CD4-positive, alpha-beta T cell (primary cell): ENCODE results near the gene DNTT. TPM values are rescaled to one million over a fixed set of nuclear protein-coding genes. Genes with fewer than 3 reads are reported as not detected.

Experiments used
- ATAC-seq: fragments of 200-7000 bp; cut with Tn5 transposase; one replicate; pipeline ENCODE4 v1.10.0; 2022; ENCODE audit warnings: mild to moderate bottlenecking; ENCODE audit not compliant: poor library complexity
- CTCF ChIA-PET: fragments of 350-600 bp; sonication (Branson Sonifier 250); formaldehyde crosslinking; loops from one replicate; lab custom pipeline; 2021; ENCODE audit warnings: antibody characterized with exemption, inconsistent platforms; lab: Charles Lee
- POLR2A ChIA-PET: fragments of 350-600 bp; sonication (Branson Sonifier 250); formaldehyde crosslinking; loops from one replicate; lab custom pipeline; 2021; ENCODE audit warnings: antibody characterized with exemption, inconsistent platforms; lab: Charles Lee
- DNase-seq, 14 experiments: peaks; one replicate each; pipeline ENCODE4 v3.0.0-alpha.2; 2013 to 2020; ENCODE audit warnings: mixed read lengths in 2 of 14
- H3K27ac ChIP-seq, 2 donors: one replicate each; pipeline versions ENCODE4 v1.5.1 to v1.7.0; 2013; ENCODE audit warnings: low read length in 2 of 2, low read depth in 1 of 2, mild to moderate bottlenecking in 1 of 2
- H3K27me3 ChIP-seq, 2 experiments: 1 replicate in 1 of 2; 2 replicates in 1 of 2; pipeline versions ENCODE4 v1.6.1 to v1.7.0; 2013; ENCODE audit warnings: low read length in 2 of 2, control low read depth in 1 of 2, mild to moderate bottlenecking in 1 of 2, moderate library complexity in 1 of 2; ENCODE audit not compliant: insufficient read depth in 2 of 2, control insufficient read depth in 1 of 2
- H3K36me3 ChIP-seq: one replicate; pipeline ENCODE4 v1.6.1; 2013; ENCODE audit warnings: low read length, control low read depth; ENCODE audit not compliant: insufficient read depth
- H3K4me1 ChIP-seq: one replicate; pipeline ENCODE4 v1.6.1; 2013; ENCODE audit warnings: low read length, control low read depth; ENCODE audit not compliant: insufficient read depth
- H3K4me3 ChIP-seq: one replicate; pipeline ENCODE4 v1.5.1; 2013; ENCODE audit warnings: mild to moderate bottlenecking, low read length, moderate library complexity
- H3K9me3 ChIP-seq, 2 experiments: 1 replicate in 1 of 2; 2 replicates in 1 of 2; pipeline versions ENCODE4 v1.6.1 to v1.7.0; 2013; ENCODE audit warnings: low read length in 2 of 2, mild to moderate bottlenecking in 2 of 2, control low read depth in 1 of 2, moderate library complexity in 1 of 2; ENCODE audit not compliant: control insufficient read depth in 1 of 2, insufficient read depth in 1 of 2
- H3K27ac Mint-ChIP-seq: one replicate; pipeline ENCODE4 v1.8.0; 2020; ENCODE audit warnings: mixed read lengths
- H3K27me3 Mint-ChIP-seq: one replicate; pipeline ENCODE4 v1.8.0; 2021; ENCODE audit warnings: mixed read lengths
- H3K36me3 Mint-ChIP-seq: one replicate; pipeline ENCODE4 v1.8.0; 2021; ENCODE audit warnings: low read depth, mixed read lengths
- H3K4me1 Mint-ChIP-seq: one replicate; pipeline ENCODE4 v1.8.0; 2021; ENCODE audit warnings: low read depth, mixed read lengths
- H3K4me3 Mint-ChIP-seq: one replicate; pipeline ENCODE4 v1.8.0; 2020; ENCODE audit warnings: mild to moderate bottlenecking, mixed read lengths
- H3K9me3 Mint-ChIP-seq: one replicate; pipeline ENCODE4 v1.8.0; 2020; ENCODE audit warnings: mixed read lengths
- intact Hi-C, 2 experiments: fragments of 100-400 bp; cut with DNase I in 1 of 2; cut with micrococcal nuclease in 1 of 2; formaldehyde crosslinking; loops; one replicate each; pipeline versions ENCODE4 v1.15.1 to v1.9.0; 2023 to 2025; cut with DNase I, micrococcal nuclease
- total RNA-seq, 174 experiments: library from RNA in 2 of 174; stranded (reverse) in 2 of 174; gene quantifications; one replicate each; pipeline ENCODE4 v1.2.3 and lab custom pipeline; 2021 to 2026
- TF ChIP-seq, protein P1 (sequence below): fragments of 200-600 bp; IDR thresholded peaks from one replicate; pipeline ENCODE4 v1.8.0; 2022; ENCODE audit warnings: antibody characterized with exemption, mild to moderate bottlenecking

DNTT gene
- total RNA-seq, 2 experiments from 2014 or later, result 0.11 TPM; not detected in 1

DNA sequence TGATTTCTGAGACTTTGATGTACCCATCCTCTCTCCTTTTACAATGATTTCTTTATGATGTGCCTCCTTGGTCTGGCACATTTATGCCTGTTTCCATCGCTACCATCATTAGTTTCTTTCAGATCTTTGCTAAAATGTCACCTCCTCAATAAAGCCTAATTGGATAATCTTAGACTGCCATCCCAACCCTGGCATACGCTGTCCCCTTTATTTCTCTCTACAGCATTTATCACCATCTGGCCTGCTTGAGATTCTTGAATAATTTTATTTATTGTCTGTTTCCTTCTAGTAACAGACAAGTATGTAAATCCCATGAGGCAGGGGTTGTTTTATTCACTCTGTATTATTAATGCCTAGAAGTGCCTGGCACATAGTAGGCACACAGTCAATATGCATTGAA lies 6.7 kb upstream of the DNTT start:
- no peak for DNase-seq
- peaks cover 33% of the 10 kb centered on the region for H3K4me1 ChIP-seq
- peak overlapping the region; percentile 22 for H3K4me3 Mint-ChIP-seq
- no peaks in the 10 kb centered on the region for H3K9me3 Mint-ChIP-seq
- no peak overlapping the region for H3K4me3 ChIP-seq
- no peak for ATAC-seq
- H3K27ac ChIP-seq, result peak overlapping the region in 1 of 2 donors; percentile 47
- peak overlapping the region; percentile 89 for H3K27ac Mint-ChIP-seq
- ChIA-PET POLR2A (interaction anchor here (0.5 to 1.7 kb wide), 2 partner anchors 17 to 211 kb away, joined by 3 read pairs; no protein-coding TSS in a partner anchor), CTCF (no interaction called here)
- H3K36me3 ChIP-seq, result no peaks in the 10 kb centered on the region
- no peaks in the 10 kb centered on the region for H3K27me3 Mint-ChIP-seq
- TF ChIP-seq, protein P1, sequence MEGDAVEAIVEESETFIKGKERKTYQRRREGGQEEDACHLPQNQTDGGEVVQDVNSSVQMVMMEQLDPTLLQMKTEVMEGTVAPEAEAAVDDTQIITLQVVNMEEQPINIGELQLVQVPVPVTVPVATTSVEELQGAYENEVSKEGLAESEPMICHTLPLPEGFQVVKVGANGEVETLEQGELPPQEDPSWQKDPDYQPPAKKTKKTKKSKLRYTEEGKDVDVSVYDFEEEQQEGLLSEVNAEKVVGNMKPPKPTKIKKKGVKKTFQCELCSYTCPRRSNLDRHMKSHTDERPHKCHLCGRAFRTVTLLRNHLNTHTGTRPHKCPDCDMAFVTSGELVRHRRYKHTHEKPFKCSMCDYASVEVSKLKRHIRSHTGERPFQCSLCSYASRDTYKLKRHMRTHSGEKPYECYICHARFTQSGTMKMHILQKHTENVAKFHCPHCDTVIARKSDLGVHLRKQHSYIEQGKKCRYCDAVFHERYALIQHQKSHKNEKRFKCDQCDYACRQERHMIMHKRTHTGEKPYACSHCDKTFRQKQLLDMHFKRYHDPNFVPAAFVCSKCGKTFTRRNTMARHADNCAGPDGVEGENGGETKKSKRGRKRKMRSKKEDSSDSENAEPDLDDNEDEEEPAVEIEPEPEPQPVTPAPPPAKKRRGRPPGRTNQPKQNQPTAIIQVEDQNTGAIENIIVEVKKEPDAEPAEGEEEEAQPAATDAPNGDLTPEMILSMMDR, result no peak
- no peaks in the 10 kb centered on the region for H3K9me3 ChIP-seq
- H3K36me3 Mint-ChIP-seq, result no peaks in the 10 kb centered on the region
- peaks cover 0 to 3% of the 10 kb centered on the region in 2 experiments for H3K27me3 ChIP-seq
- intact Hi-C loops, result loop anchor here in 1 of 2 experiments (5.0 to 10.0 kb wide), 2 partner anchors 253 to 605 kb away; partner anchors contain the start of genes CCNJ and TCTN3
- H3K4me1 Mint-ChIP-seq, result peaks cover 73% of the 10 kb centered on the region

DNA sequence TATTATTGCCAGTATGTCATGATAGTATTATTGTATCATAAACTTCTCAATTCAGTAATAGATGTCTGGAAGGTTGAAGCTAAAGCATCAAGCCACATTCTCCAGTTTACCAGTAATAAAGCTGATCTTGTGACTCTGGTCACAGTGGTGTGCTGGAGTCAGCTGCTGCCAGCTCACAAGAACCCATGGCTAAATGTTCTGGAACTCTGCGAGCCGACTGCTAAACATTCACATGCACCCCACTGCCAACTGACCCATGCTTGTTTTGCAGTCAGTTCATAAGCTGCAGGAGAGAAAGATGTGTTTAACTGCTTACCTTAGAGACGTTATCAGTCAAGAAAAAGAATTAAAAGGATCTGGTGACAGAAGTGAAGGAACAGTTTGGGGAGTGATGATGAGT lies 5.9 kb upstream of the DNTT start:
- DNase-seq, result no peak
- H3K4me1 ChIP-seq, result peaks cover 33% of the 10 kb centered on the region
- Mint-ChIP-seq H3K27me3 (peaks cover 2% of the 10 kb centered on the region), H3K27ac (peak overlapping the region; percentile 89), H3K4me3 (peak overlapping the region; percentile 46), H3K9me3 (no peaks in the 10 kb centered on the region), H3K4me1 (peaks cover 77% of the 10 kb centered on the region), H3K36me3 (no peaks in the 10 kb centered on the region)
- no peaks in the 10 kb centered on the region for H3K36me3 ChIP-seq
- intact Hi-C loops, result loop anchor here in 1 of 2 experiments (5.0 to 10.0 kb wide), 2 partner anchors 254 to 606 kb away; partner anchors contain the start of genes CCNJ and TCTN3
- TF ChIP-seq, protein P1, result no peak
- peak overlapping the region in 1 of 2 donors; percentile 47 for H3K27ac ChIP-seq
- ATAC-seq, result no peak
- ChIA-PET CTCF (no interaction called here), POLR2A (interaction anchor here (0.9 to 1.7 kb wide), 5 partner anchors 16 to 208 kb away, joined by 3 to 7 read pairs (median 3); partner anchors contain the start of gene ZNF518A)
- H3K4me3 ChIP-seq, result no peak overlapping the region
- H3K9me3 ChIP-seq, result no peaks in the 10 kb centered on the region
- peaks cover 0 to 3% of the 10 kb centered on the region in 2 experiments for H3K27me3 ChIP-seq

DNA sequence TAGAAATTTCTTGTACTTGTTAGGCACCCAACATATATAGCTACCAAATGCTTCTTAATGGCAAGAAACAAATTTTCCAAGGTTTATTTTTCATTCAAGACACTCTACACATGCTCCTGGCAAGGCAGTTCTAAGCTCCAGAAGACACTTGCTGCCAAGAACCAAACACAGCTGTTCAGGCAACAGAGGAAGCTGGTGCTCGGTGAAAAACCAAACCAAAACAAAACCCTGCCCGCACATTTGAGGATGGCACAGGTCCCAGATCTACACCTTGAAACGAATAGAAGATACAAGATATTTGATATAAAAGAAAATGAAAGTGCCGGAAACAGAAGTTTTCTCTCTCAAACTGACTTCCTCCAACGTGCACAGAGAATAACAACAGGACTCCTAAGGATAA lies 4.9 kb upstream of the DNTT start:
- no peaks in the 10 kb centered on the region for H3K36me3 ChIP-seq
- H3K9me3 ChIP-seq, result no peaks in the 10 kb centered on the region
- H3K36me3 Mint-ChIP-seq, result no peaks in the 10 kb centered on the region
- peaks cover 84% of the 10 kb centered on the region for H3K4me1 Mint-ChIP-seq
- intact Hi-C loops, result loop anchor here in 1 of 2 experiments (5.0 to 10.0 kb wide), 2 partner anchors 255 to 607 kb away; partner anchors contain the start of genes CCNJ and TCTN3
- peak in 12 of 14 experiments; percentile 4 to 53 (median 35) for DNase-seq
- H3K27ac ChIP-seq, result peak overlapping the region; percentile 13 to 47
- ChIA-PET POLR2A (interaction anchor here (0.6 to 1.7 kb wide), 6 partner anchors 15 to 209 kb away, joined by 3 to 7 read pairs (median 4); partner anchors contain the start of gene ZNF518A), CTCF (no interaction called here)
- H3K27me3 ChIP-seq, result peaks cover 0 to 6% of the 10 kb centered on the region in 2 experiments
- no peaks in the 10 kb centered on the region for H3K9me3 Mint-ChIP-seq
- peak overlapping the region; percentile 63 for H3K4me3 Mint-ChIP-seq
- H3K27ac Mint-ChIP-seq, result peak overlapping the region; percentile 89
- H3K4me1 ChIP-seq, result peaks cover 33% of the 10 kb centered on the region
- ATAC-seq, result peak; percentile 92
- TF ChIP-seq, protein P1, result no peak
- H3K27me3 Mint-ChIP-seq, result peaks cover 12% of the 10 kb centered on the region
- peak overlapping the region; percentile 15 for H3K4me3 ChIP-seq
